Stomach (tissue), 9 donors: ENCODE data around the gene SMIM35. TPM values are rescaled to one million over a fixed set of nuclear protein-coding genes. Genes with fewer than 3 reads are reported as not detected.

ENCODE experiments used
- DNase-seq, 2 donors: peaks; one replicate each; pipeline versions ENCODE4 v3.0.0 to v3.0.0-alpha.2; 2013 to 2019
- H3K27ac ChIP-seq, 5 donors: fragments of 200-600 bp in 4 of 5; sonication (generic) in 4 of 5; one replicate each; pipeline ENCODE4 v1.5.1; 2013 to 2019; ENCODE audit warnings: mild to moderate bottlenecking in 1 of 5, moderate library complexity in 1 of 5
- H3K27me3 ChIP-seq, 3 donors: fragments of 200-600 bp; sonication (generic); one replicate each; pipeline ENCODE4 v1.5.1; 2017 to 2019; ENCODE audit warnings: mixed run types in 1 of 3
- H3K36me3 ChIP-seq, 4 donors: fragments of 200-600 bp; sonication (generic); 1 replicate in 3 of 4; 2 replicates in 1 of 4; pipeline ENCODE4 v1.5.1; 2016 to 2019
- H3K4me1 ChIP-seq, 4 donors: fragments of 200-600 bp; sonication (generic); one replicate each; pipeline ENCODE4 v1.5.1; 2016 to 2019
- H3K4me3 ChIP-seq, 4 donors: fragments of 200-600 bp; sonication (generic) in 3 of 4; one replicate each; pipeline ENCODE4 v1.5.1; 2016 to 2019; ENCODE audit warnings: mild to moderate bottlenecking in 1 of 4
- H3K9me3 ChIP-seq, 4 donors: fragments of 200-600 bp; sonication (generic); one replicate each; pipeline ENCODE4 v1.5.1; 2016 to 2019
- EP300 ChIP-seq: sonication (generic); formaldehyde crosslinking; IDR thresholded peaks from one replicate; pipeline ENCODE4 v1.6.1; 2017; ENCODE audit warnings: antibody characterized with exemption
- POLR2A ChIP-seq, 4 donors: fragments of 450-650 bp; IDR thresholded peaks; one replicate each; pipeline ENCODE4 v1.6.1; 2016; ENCODE audit warnings: antibody characterized with exemption in 4 of 4, control low read depth in 2 of 4, mild to moderate bottlenecking in 1 of 4, moderate library complexity in 1 of 4
- POLR2AphosphoS5 ChIP-seq, 3 donors: sonication (generic); formaldehyde crosslinking; IDR thresholded peaks; one replicate each; pipeline ENCODE4 v1.6.1; 2016; ENCODE audit warnings: antibody characterized with exemption in 3 of 3
- WGBS, 5 donors: extraction: QIAGEN DNeasy Blood & Tissue Kit in 3 of 5; methylation state at CpG; one replicate each; pipeline versions ENCODE4 v1.1.5 to v1.1.7; 2013 to 2018; 5-methylcytosine and 5-hydroxymethylcytosine counted together
- intact Hi-C: fragments of 100-400 bp; cut with DNase I; formaldehyde crosslinking; loops from one replicate; pipeline ENCODE4 v1.15.1; 2023; ENCODE audit warnings: low total_unique reads
- polyA plus RNA-seq, 3 donors: library from polyadenylated mRNA; stranded (reverse); fragments of 200-250 nt; gene quantifications; one replicate each; pipeline ENCODE4 v1.2.3, GENCODE V29; 2013
- total RNA-seq, 5 donors: library from RNA; depleted of rRNA; stranded (reverse); fragments of >200 nt; gene quantifications; one replicate each; pipeline versions ENCODE4 v1.1.0 to v1.2.3, GENCODE V29; 2014 to 2016
- TF ChIP-seq, protein P1 (sequence below), 7 experiments: fragments of 450-650 bp in 4 of 7; fragments of 200-600 bp in 3 of 7; sonication (generic) in 3 of 7; IDR thresholded peaks; one replicate each; pipeline ENCODE4 v1.5.1; 2016 to 2019; ENCODE audit warnings: antibody characterized with exemption in 7 of 7, control low read depth in 2 of 7, mild to moderate bottlenecking in 1 of 7
- donor health status: healthy with polysubstance abuse.
- donor health status: Bipolar disorder and iron deficiency.
- donor health status: healthy.

SMIM35 gene
- total and polyA plus RNA-seq, 8 donors, result 0.03 TPM; not detected in 7

DNA sequence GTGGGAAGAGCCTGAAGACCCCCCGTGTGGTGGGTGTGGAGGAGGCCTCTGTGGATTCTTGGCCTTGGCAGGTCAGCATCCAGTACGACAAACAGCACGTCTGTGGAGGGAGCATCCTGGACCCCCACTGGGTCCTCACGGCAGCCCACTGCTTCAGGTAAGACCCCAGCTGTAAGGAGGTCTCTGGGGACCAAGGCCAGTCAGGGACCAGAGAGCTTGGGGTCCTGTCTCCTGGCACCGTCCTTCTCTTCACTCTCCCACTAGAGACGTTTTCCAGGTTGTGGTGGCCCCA, 24.9 kb upstream of the SMIM35 start:
- intact Hi-C loops, result no loop called here
- Histone ChIP-seq H3K4me1 (no peaks in the 10 kb centered on the region), H3K9me3 (no peaks in the 10 kb centered on the region), H3K36me3 (peaks cover 0 to 3% (median 0%) of the 10 kb centered on the region in 4 donors), H3K27me3 (peaks cover 0 to 7% (median 0%) of the 10 kb centered on the region in 3 donors), H3K27ac (no peak overlapping the region), H3K4me3 (no peak overlapping the region)
- TF ChIP-seq POLR2AphosphoS5 (IDR thresholded peaks at IDR 0.05) (no peak), EP300 (no peak), POLR2A (IDR thresholded peaks at IDR 0.05) (no peak)
- TF ChIP-seq, protein P1, sequence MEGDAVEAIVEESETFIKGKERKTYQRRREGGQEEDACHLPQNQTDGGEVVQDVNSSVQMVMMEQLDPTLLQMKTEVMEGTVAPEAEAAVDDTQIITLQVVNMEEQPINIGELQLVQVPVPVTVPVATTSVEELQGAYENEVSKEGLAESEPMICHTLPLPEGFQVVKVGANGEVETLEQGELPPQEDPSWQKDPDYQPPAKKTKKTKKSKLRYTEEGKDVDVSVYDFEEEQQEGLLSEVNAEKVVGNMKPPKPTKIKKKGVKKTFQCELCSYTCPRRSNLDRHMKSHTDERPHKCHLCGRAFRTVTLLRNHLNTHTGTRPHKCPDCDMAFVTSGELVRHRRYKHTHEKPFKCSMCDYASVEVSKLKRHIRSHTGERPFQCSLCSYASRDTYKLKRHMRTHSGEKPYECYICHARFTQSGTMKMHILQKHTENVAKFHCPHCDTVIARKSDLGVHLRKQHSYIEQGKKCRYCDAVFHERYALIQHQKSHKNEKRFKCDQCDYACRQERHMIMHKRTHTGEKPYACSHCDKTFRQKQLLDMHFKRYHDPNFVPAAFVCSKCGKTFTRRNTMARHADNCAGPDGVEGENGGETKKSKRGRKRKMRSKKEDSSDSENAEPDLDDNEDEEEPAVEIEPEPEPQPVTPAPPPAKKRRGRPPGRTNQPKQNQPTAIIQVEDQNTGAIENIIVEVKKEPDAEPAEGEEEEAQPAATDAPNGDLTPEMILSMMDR (IDR thresholded peaks at IDR 0.05), result no peak
- no peak for DNase-seq
- WGBS, 5 donors, result 75 to 94% (median 89%) methylated on average over 5 to 6 of the region's 6 CpGs

DNA sequence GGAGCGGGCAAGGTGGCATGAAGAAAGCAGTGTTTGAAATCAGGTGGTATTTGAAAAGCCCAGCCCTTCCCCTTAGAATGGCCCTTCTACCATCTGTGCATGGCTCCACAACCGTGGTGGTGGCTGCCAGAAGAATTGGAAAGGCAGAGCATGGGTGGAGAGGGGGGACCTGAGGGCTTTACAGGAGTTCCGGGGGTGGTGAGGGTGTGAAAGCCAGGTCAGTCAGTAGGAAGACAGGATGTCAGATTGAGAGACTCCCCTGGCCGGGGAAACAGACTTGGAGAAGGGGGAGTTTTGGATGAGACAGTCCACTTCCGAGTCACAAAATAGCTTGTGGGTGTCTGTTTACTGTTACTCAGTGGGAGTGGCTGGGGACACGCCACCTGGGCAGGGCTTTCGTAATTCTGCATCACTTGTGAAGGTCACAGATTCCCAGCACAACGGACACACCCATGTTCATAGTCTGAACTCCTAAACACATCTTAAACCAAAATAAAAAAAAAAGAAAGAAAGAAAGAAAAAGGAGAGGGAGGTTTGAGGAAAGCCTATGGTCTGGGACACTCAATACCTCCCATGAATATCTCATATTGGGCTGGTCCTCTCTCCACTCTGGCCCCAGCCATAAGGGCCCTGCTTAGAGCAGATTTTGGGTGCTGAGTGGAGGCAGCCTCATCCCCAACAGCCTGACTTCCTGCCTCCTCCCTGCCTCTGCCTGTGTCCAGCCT, 24.4 kb upstream of the SMIM35 start:
- Histone ChIP-seq H3K9me3 (no peaks in the 10 kb centered on the region), H3K4me1 (no peaks in the 10 kb centered on the region), H3K27ac (no peak overlapping the region), H3K36me3 (peaks cover 0 to 3% (median 0%) of the 10 kb centered on the region in 4 donors), H3K27me3 (peaks cover 0 to 7% (median 0%) of the 10 kb centered on the region in 3 donors), H3K4me3 (no peak overlapping the region)
- 61 to 78% (median 72%) methylated on average over 8 of the region's 8 CpGs for WGBS, 5 donors
- TF ChIP-seq, protein P1 (IDR thresholded peaks at IDR 0.05), result no peak
- TF ChIP-seq POLR2A (IDR thresholded peaks at IDR 0.05), result no peak
- no peak for TF ChIP-seq EP300
- no peak for TF ChIP-seq POLR2AphosphoS5 (IDR thresholded peaks at IDR 0.05)
- DNase-seq, result peak in 1 of 2 donors; percentile 44
- intact Hi-C loops, result no loop called here

DNA sequence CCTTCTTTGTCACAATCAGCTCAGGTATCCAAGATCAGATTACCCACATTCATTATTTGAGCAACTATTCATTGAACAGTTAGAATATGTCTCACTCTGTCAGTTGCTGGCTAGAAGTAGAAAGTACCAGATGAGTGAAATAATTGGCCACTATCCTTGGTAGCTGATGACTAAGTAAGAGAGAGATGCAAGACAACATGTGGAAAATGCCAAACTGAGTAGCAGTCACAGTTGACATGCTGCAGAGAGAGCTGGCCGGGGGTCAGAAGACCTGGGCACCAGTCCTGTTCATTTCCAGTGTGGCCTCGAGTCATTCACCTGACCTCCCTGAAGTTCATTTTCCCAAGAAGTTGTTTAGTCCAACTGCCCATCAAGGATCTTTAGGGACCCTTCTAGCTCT, 22.5 kb upstream of the SMIM35 start:
- intact Hi-C loops, result no loop called here
- peaks cover 0 to 8% (median 0%) of the 10 kb centered on the region in 3 donors for H3K27me3 ChIP-seq
- no peaks in the 10 kb centered on the region for H3K4me1 ChIP-seq
- H3K36me3 ChIP-seq, result no peaks in the 10 kb centered on the region
- DNase-seq, result no peak
- no peak overlapping the region for H3K4me3 ChIP-seq
- 52 to 92% (median 77%) methylated on average over 2 of the region's 2 CpGs for WGBS, 5 donors
- no peak overlapping the region for H3K27ac ChIP-seq
- TF ChIP-seq POLR2A (IDR thresholded peaks at IDR 0.05) (no peak), EP300 (no peak), POLR2AphosphoS5 (IDR thresholded peaks at IDR 0.05) (no peak)
- TF ChIP-seq, protein P1 (IDR thresholded peaks at IDR 0.05), result no peak
- H3K9me3 ChIP-seq, result no peaks in the 10 kb centered on the region

DNA sequence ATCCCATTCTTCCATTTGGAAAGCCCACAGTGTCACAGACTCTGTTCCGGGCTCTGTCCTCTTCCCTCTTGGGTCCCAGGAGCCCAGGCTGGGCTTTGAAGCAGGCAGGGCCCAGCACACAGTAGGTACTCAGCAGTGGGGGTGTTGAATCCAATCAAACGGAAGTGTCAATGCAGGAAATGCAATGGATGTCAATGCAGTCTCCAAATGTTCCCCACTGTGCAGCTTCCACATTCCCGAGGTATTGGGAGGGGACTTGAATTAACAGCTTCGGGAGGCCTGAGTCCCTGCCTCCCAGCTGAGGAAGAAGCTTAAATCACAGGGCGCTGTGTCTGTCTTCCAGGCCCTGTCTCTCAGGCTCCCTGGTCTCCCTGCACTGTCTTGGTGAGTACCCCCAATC, 21.8 kb upstream of the SMIM35 start:
- no peaks in the 10 kb centered on the region for H3K36me3 ChIP-seq
- H3K27me3 ChIP-seq, result peaks cover 0 to 11% (median 0%) of the 10 kb centered on the region in 3 donors
- H3K9me3 ChIP-seq, result no peaks in the 10 kb centered on the region
- intact Hi-C loops, result no loop called here
- no peak overlapping the region for H3K27ac ChIP-seq
- no peak for TF ChIP-seq POLR2AphosphoS5 (IDR thresholded peaks at IDR 0.05)
- no peak for TF ChIP-seq EP300
- TF ChIP-seq POLR2A (IDR thresholded peaks at IDR 0.05), result no peak
- TF ChIP-seq, protein P1 (IDR thresholded peaks at IDR 0.05), result no peak
- no peak for DNase-seq
- H3K4me1 ChIP-seq, result no peaks in the 10 kb centered on the region
- WGBS, 5 donors, result 78 to 81% (median 81%) methylated on average over 5 of the region's 5 CpGs
- no peak overlapping the region for H3K4me3 ChIP-seq
